HFFc6 (cell line): ENCODE results near the gene TRIM15. TPM values are rescaled to one million over a fixed set of nuclear protein-coding genes. Genes with fewer than 3 reads are reported as not detected.

Source experiments
- DNase-seq: peaks from one replicate; pipeline ENCODE4 v3.0.0-alpha.2; 2018
- H3K27ac Mint-ChIP-seq: 2 replicates; pipeline ENCODE4 v1.8.0; 2020; ENCODE audit warnings: mild to moderate bottlenecking, mixed read lengths
- H3K27me3 Mint-ChIP-seq: 2 replicates; pipeline ENCODE4 v1.8.0; 2021; ENCODE audit warnings: mild to moderate bottlenecking, moderate library complexity, mixed read lengths; ENCODE audit not compliant: insufficient read depth
- H3K36me3 Mint-ChIP-seq: 2 replicates; pipeline ENCODE4 v1.8.0; 2021; ENCODE audit warnings: low read depth, mixed read lengths
- H3K4me1 Mint-ChIP-seq: 2 replicates; pipeline ENCODE4 v1.8.0; 2020; ENCODE audit warnings: low read depth, mixed read lengths
- H3K4me3 Mint-ChIP-seq: 2 replicates; pipeline ENCODE4 v1.8.0; 2020; ENCODE audit warnings: mild to moderate bottlenecking, moderate library complexity, mixed read lengths
- H3K9me3 Mint-ChIP-seq: 2 replicates; pipeline ENCODE4 v1.8.0; 2020; ENCODE audit warnings: mild to moderate bottlenecking, mixed read lengths
- total RNA-seq, 6 experiments: library from RNA; stranded (reverse); fragmentation: NEBNext Ultra II Directional; extraction: Animal tissue kit (Norgen Biotek cat#: 25700); gene quantifications; 2 replicates in 1 of 6; 3 replicates in 5 of 6; pipeline ENCODE4 v1.2.3, GENCODE V29; 2021
- TF ChIP-seq, protein P1 (sequence below): fragments of 200-600 bp; sonication (generic); IDR thresholded peaks from 2 replicates; pipeline ENCODE4 v1.5.0; 2021; ENCODE audit warnings: antibody characterized with exemption, mild to moderate bottlenecking

Gene TRIM15
- total RNA-seq, 6 experiments from 2014 or later, result not detected

DNA sequence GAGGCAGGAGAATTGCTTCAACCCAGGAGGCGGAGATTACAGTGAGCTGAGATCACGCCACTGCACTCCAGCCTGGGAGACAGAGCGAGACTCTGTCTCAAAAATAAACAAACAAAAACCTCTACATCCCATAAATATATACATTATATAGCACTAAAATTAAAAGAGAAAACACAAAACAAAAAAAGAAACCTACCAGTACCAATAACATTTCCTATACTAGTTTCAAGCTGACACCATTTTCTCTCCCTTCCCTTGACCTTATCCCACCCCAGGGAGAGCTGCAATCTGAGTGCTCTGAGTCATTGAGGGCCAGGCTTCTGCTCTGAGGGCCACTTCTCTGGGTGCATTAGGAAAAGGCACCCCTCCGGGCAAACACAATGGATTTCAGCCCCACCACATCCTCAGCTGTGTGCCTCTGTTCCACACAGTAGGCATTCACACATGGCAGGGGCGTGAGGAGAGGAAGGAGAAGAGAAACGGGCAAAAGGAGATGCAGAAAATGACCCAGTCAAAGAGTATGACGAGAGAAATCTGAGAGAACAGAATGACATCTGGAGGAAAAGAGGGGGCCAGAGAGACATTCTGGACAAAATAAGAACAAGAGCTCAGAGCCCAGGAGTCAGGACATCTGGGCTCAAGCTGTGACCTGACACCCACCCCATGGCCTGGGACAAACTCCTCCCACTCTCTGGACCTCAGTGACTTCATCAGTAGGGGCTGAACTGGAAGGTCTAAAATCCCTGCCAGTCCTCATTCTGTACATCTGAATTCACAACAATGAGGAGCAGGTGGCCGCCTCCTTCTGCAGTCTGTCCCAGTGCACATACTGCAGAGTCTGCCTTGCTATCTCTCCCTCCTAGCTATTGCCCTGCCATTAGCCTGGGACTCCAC is 31.7 kb downstream of the TRIM15 start:
- no peak for DNase-seq
- Mint-ChIP-seq H3K4me1 (peaks cover 16% of the 10 kb centered on the region), H3K27ac (peak overlapping the region; percentile 67), H3K4me3 (no peak overlapping the region), H3K9me3 (no peaks in the 10 kb centered on the region), H3K27me3 (peaks cover 2% of the 10 kb centered on the region; the same call in 1 of the 2 replicates), H3K36me3 (peaks cover 12% of the 10 kb centered on the region; the same call in 1 of the 2 replicates)
- TF ChIP-seq, protein P1, sequence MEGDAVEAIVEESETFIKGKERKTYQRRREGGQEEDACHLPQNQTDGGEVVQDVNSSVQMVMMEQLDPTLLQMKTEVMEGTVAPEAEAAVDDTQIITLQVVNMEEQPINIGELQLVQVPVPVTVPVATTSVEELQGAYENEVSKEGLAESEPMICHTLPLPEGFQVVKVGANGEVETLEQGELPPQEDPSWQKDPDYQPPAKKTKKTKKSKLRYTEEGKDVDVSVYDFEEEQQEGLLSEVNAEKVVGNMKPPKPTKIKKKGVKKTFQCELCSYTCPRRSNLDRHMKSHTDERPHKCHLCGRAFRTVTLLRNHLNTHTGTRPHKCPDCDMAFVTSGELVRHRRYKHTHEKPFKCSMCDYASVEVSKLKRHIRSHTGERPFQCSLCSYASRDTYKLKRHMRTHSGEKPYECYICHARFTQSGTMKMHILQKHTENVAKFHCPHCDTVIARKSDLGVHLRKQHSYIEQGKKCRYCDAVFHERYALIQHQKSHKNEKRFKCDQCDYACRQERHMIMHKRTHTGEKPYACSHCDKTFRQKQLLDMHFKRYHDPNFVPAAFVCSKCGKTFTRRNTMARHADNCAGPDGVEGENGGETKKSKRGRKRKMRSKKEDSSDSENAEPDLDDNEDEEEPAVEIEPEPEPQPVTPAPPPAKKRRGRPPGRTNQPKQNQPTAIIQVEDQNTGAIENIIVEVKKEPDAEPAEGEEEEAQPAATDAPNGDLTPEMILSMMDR, result no peak

DNA sequence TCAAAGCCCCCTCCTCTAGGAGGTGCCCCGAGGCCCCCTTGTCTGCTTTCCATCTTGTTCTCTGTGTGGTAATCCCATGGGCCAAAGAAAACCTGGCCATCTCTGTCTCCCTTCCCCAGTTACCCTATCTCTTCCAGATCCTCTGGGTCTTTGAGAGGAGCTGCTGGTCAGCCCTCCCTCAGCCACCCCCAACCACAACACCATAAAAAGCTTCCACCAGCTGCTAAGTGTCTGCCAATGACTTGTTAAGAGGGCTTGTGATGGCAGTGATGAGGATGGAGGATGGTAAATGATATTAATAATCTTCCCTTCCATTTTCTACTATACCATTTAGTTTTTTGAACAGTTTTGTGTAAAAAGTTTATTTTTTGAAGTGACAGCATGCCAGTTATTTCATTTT is 32.6 kb downstream of the TRIM15 start:
- Mint-ChIP-seq H3K27me3 (peaks cover 2% of the 10 kb centered on the region; the same call in 1 of the 2 replicates), H3K9me3 (no peaks in the 10 kb centered on the region), H3K27ac (peak overlapping the region; percentile 47; the same call in 1 of the 2 replicates), H3K4me1 (peaks cover 16% of the 10 kb centered on the region), H3K4me3 (no peak overlapping the region), H3K36me3 (peaks cover 8% of the 10 kb centered on the region; the same call in 1 of the 2 replicates)
- TF ChIP-seq, protein P1, result no peak
- DNase-seq, result no peak

DNA sequence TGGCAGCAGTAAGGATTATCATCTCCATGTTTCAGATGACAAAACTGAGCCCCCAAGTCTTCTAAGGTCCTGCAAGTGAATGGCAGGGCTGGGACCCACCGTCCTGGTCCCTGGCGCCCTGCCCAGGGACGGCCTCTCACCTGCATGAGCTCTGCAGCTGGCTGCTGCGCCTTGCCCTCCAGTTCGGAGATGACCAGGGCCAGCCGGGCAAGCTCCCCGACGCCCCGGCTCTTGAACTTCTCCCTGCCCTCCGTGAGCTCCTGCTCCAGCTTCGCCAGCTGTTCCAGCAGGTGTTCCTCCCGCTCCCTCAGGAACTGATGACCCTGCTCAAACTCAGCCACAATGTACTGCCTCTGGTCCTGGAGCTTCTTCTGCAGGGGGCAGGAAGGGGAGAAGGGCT is 33.0 kb downstream of the TRIM15 start:
- no peaks in the 10 kb centered on the region for H3K9me3 Mint-ChIP-seq
- TF ChIP-seq, protein P1, result no peak
- H3K27me3 Mint-ChIP-seq, result peaks cover 2% of the 10 kb centered on the region; the same call in 1 of the 2 replicates
- H3K4me1 Mint-ChIP-seq, result peaks cover 16% of the 10 kb centered on the region
- DNase-seq, result no peak
- no peak overlapping the region for H3K4me3 Mint-ChIP-seq
- peaks cover 4% of the 10 kb centered on the region; the same call in 1 of the 2 replicates for H3K36me3 Mint-ChIP-seq
- 0 out of 2 replicates have a peak overlapping the region, but pooled peaks have one; percentile 47 for H3K27ac Mint-ChIP-seq

DNA sequence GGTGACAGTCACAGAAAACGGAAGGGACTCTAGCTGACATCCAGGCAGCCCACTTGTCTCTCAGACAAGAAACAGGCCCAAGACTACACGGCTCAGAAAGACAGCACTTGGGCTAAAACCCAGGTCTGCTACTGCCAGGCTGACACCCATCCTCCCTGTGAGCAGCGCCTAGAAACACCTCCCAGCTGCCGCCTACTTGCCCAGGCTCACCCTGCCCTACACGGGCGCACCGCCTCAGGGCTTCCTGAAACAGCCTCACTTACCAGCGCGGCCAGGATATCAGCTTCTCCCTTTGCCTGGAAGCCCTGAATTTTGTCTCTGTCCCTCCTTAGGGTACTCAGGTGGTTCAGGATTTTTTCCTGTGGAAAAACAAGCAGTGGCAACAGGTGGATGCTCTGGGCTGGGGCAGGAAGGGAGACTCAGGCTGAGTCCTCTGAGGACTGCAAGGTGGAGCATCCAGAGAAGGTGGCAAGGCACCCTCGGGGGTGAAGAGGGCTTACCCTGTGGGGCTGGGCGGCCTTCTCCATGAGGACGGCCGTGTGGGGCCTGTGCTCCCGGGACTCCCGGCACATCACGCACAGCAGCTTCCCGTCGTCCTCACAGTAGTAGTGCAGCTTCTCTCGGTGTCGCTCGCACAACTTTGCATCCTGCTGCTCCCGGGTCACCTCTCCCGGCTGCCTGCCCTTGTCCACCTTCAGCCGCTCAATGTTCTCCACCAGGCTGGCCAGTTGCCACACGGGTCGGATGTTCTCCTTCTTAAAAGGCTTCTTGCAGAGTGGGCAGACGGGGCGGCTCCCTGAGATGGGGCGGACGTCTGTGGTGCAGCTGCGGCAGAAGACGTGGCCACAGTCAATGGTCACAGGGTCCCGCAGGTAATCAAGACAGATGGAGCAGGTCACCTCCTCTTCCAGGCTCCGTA is 35.1 kb downstream of the TRIM15 start:
- no peaks in the 10 kb centered on the region; the same call in 1 of the 2 replicates for H3K36me3 Mint-ChIP-seq
- no peak for DNase-seq
- H3K4me1 Mint-ChIP-seq, result peaks cover 21% of the 10 kb centered on the region
- no peaks in the 10 kb centered on the region for H3K9me3 Mint-ChIP-seq
- H3K27ac Mint-ChIP-seq, result no peak overlapping the region
- TF ChIP-seq, protein P1, result no peak
- no peak overlapping the region for H3K4me3 Mint-ChIP-seq
- peaks cover 2% of the 10 kb centered on the region; the same call in 1 of the 2 replicates for H3K27me3 Mint-ChIP-seq

DNA sequence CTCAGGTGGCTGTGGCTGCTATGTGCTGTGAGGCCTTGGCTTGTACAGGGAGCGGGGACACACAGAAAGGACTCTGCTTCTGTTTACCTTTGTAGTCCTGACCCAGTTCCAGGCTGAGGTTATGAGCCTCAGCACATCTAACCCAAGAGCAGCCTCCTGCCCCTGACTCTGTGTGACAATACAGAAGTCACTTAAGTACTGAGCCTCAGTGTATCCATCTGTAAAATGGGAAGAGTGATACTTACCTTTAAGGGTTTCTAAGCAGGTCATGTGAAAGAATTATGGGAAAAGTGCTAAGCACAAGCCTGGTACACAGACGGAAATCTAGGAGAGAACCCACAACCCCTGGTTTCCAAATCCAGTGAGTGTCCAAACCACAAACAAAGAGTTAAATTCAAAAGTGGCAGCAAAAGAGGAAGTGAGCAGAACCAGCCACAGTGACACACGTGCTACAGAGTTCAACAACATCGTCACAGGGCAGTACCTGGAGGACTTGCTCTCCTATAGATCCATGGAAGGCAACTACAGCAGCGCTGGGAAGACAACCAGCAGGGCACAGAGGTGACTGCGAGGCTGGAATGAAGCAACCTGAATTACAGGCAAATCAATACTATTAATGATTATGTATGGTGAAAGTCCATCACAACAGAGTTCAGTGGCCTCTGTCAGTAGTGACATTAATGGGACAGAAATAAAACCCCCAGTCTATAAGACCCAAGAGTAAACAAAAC is 37.4 kb downstream of the TRIM15 start:
- H3K4me1 Mint-ChIP-seq, result peaks cover 11% of the 10 kb centered on the region
- H3K27me3 Mint-ChIP-seq, result no peaks in the 10 kb centered on the region; the same call in 1 of the 2 replicates
- no peaks in the 10 kb centered on the region; the same call in 1 of the 2 replicates for H3K36me3 Mint-ChIP-seq

More for the DNA sequence above, 37.4 kb downstream of the TRIM15 start:
- Mint-ChIP-seq H3K27ac (no peak overlapping the region), H3K9me3 (no peaks in the 10 kb centered on the region), H3K4me3 (no peak overlapping the region)
- no peak for DNase-seq
- TF ChIP-seq, protein P1, result no peak
